T-cell (primary cell): Measurements from ENCODE around the gene BCL2L1. TPM values are rescaled to one million over a fixed set of nuclear protein-coding genes. Genes with fewer than 3 reads are reported as not detected.

ENCODE experiments used
- ATAC-seq, 4 experiments: fragments of 200-7000 bp in 3 of 4; fragments of 150-1000 bp in 1 of 4; cut with Tn5 transposase; replicated peaks in 1 of 4; 1 replicate in 3 of 4; 2 replicates in 1 of 4; pipeline ENCODE4 v1.10.0; 2021; ENCODE audit warnings: moderate library complexity in 3 of 4, mild to moderate bottlenecking in 2 of 4, moderate number of reproducible peaks in 1 of 4
- CTCF ChIA-PET, 2 donors: fragments of 300-600 bp; sonication (Branson Sonifier 250); formaldehyde crosslinking; loops; one replicate each; lab custom pipeline; 2022; ENCODE audit warnings: antibody characterized with exemption in 2 of 2; lab: Charles Lee
- POLR2A ChIA-PET, 2 donors: fragments of 300-600 bp; sonication (Branson Sonifier 250); formaldehyde crosslinking; loops; one replicate each; lab custom pipeline; 2022; ENCODE audit warnings: antibody characterized with exemption in 2 of 2; lab: Charles Lee
- DNase-seq, 35 experiments: peaks; one replicate each; pipeline versions ENCODE4 v3.0.0 to v3.0.0-alpha.2; 2013 to 2023
- H3K27ac ChIP-seq: one replicate; pipeline ENCODE4 v1.5.1; 2013; ENCODE audit warnings: low read length
- H3K27me3 ChIP-seq, 2 experiments: replicated peaks in 1 of 2; 1 replicate in 1 of 2; 2 replicates in 1 of 2; pipeline versions ENCODE4 v1.6.1 to v1.7.0; 2013; ENCODE audit warnings: low read length in 1 of 2, mixed read lengths in 1 of 2; ENCODE audit not compliant: control insufficient read depth in 2 of 2, insufficient read depth in 2 of 2; ENCODE audit errors: extremely low read depth in 1 of 2
- H3K36me3 ChIP-seq, 2 donors: 1 replicate in 1 of 2; 2 replicates in 1 of 2; pipeline versions ENCODE4 v1.6.1 to v1.7.0; 2013; ENCODE audit warnings: low read length in 1 of 2; ENCODE audit not compliant: control insufficient read depth in 2 of 2, insufficient read depth in 1 of 2; ENCODE audit errors: extremely low read depth in 1 of 2
- H3K4me1 ChIP-seq, 2 experiments: 1 replicate in 1 of 2; 2 replicates in 1 of 2; pipeline versions ENCODE4 v1.6.1 to v1.7.0; 2013; ENCODE audit warnings: low read length in 2 of 2, mixed read lengths in 1 of 2; ENCODE audit not compliant: insufficient read depth in 2 of 2, control insufficient read depth in 1 of 2; ENCODE audit errors: extremely low read depth in 1 of 2
- H3K4me3 ChIP-seq, 2 donors: 1 replicate in 1 of 2; 2 replicates in 1 of 2; pipeline versions ENCODE4 v1.5.1 to v1.7.0; 2013; ENCODE audit warnings: mild to moderate bottlenecking in 2 of 2, low read length in 1 of 2, moderate library complexity in 1 of 2; ENCODE audit not compliant: control insufficient read depth in 1 of 2; ENCODE audit errors: extremely low read depth in 1 of 2
- H3K9me3 ChIP-seq: 2 replicates; pipeline ENCODE4 v1.7.0; 2013
- H3K27ac Mint-ChIP-seq, 2 donors: one replicate each; pipeline ENCODE4 v1.8.0; 2020 to 2021; ENCODE audit warnings: mild to moderate bottlenecking in 2 of 2, mixed read lengths in 2 of 2
- H3K27me3 Mint-ChIP-seq, 2 donors: one replicate each; pipeline ENCODE4 v1.8.0; 2021 to 2022; ENCODE audit warnings: mixed read lengths in 2 of 2
- H3K36me3 Mint-ChIP-seq: one replicate; pipeline ENCODE4 v1.8.0; 2021; ENCODE audit warnings: mixed read lengths
- H3K4me1 Mint-ChIP-seq, 3 donors: one replicate each; pipeline ENCODE4 v1.8.0; 2020 to 2022; ENCODE audit warnings: mixed read lengths in 3 of 3, mild to moderate bottlenecking in 1 of 3
- H3K4me3 Mint-ChIP-seq, 3 donors: one replicate each; pipeline ENCODE4 v1.8.0; 2020 to 2022; ENCODE audit warnings: mild to moderate bottlenecking in 3 of 3, mixed read lengths in 3 of 3, moderate library complexity in 3 of 3
- H3K9me3 Mint-ChIP-seq, 3 donors: one replicate each; pipeline ENCODE4 v1.8.0; 2020 to 2022; ENCODE audit warnings: mixed read lengths in 3 of 3
- WGBS: methylation state at CpG from one replicate; pipeline ENCODE4 v1.1.5; 2013; ENCODE audit warnings: missing lambda C conversion rate; ENCODE audit not compliant: insufficient coverage; 5-methylcytosine and 5-hydroxymethylcytosine counted together
- total RNA-seq, 35 experiments: library from RNA in 6 of 35; stranded (reverse) in 6 of 35; fragments of 120-200 nt in 1 of 35; gene quantifications; one replicate each; pipeline versions ENCODE4 v1.2.1 to v1.2.4 and lab custom pipeline; 2013 to 2026

BCL2L1 gene
- total RNA-seq: 10 to 100 TPM; 26.6 to 33.8 (median 27.7) TPM
- total RNA-seq (2013): 44.6 TPM
- total RNA-seq (lab: John Stamatoyannopoulos, UW): 15.2 to 288 (median 22.3) reads per million in 29 experiments

DNA sequence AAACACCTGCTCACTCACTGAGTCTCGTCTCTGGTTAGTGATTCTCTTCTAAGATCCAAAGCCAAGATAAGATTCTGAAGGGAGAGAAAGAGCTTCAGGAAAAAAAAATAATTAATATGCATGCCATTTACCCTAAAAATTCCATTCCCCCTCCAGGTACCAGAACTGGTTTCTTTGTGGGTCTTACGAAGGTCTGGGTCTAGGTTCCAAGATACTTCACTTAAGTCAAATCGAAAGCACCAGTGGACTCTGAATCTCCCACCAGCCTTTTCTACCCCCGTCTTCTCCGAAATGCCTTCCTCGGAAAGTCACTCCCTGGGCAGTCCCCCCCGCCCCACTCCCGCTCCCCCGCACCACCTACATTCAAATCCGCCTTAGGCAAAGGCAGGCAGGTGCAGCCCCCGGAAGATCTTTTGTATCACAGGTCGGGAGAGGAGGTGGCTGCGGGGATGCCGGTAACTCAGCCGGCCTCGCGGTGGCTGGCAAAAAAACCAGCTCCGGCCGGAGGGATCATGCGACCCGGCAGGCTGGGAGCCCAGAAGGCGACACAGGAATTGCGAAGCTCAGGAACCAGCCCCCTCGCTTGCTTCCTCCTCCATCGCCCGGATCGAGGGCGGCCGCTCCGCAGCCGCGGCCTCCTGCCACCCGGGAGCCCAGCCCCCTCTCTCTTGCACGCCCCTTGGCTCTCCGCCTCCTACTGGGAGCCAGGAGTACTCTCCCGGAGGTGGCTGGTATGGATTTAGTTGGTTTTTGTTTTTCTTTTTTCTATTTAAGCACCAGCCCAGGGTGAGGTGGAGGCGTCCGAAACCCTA is at the start of gene BCL2L1:
Gene BCL2L1 (minus strand): TSS at position 612 of the 812 bp plus-strand sequence. CDS start 650 bp downstream, outside the sequence.
- no peaks in the 10 kb centered on the region for H3K9me3 ChIP-seq
- peak; percentile 22 to 74 (median 45) for DNase-seq
- H3K4me1 Mint-ChIP-seq: peaks cover 48 to 50% (median 49%) of the 10 kb centered on the region in 3 donors
- no peaks in the 10 kb centered on the region for H3K27me3 Mint-ChIP-seq
- ChIA-PET POLR2A (interaction anchor here in 1 of 2 donors (1.6 kb wide), 1 partner anchor 61 kb away, joined by 13 read pairs; no protein-coding TSS in a partner anchor), CTCF (interaction anchor here (0.6 to 9.4 kb wide), 21 partner anchors 9 to 387 kb away, joined by 3 to 282 read pairs (median 5); partner anchors contain the start of genes PDRG1 (in 1 of the 2), TM9SF4 (in 1 of the 2) and TPX2 (in 1 of the 2))
- ATAC-seq: peak; percentile 14 to 29 (median 27)
- WGBS: 0% methylated on average over 15 of the region's 38 CpGs
- peaks cover 0 to 14% of the 10 kb centered on the region in 2 donors for H3K36me3 ChIP-seq
- peaks cover 36 to 49% of the 10 kb centered on the region in 2 experiments for H3K4me1 ChIP-seq
- H3K27ac Mint-ChIP-seq: peak within 1 kb of the TSS; percentile 95 to 96
- peak within 1 kb of the TSS; percentile 92 to 96 (median 92) for H3K4me3 Mint-ChIP-seq
- peak within 1 kb of the TSS; percentile 83 to 96 for H3K4me3 ChIP-seq
- H3K27me3 ChIP-seq: no peaks in the 10 kb centered on the region
- H3K36me3 Mint-ChIP-seq: peaks cover 4% of the 10 kb centered on the region
- peak within 1 kb of the TSS; percentile 82 for H3K27ac ChIP-seq
- no peaks in the 10 kb centered on the region for H3K9me3 Mint-ChIP-seq

DNA sequence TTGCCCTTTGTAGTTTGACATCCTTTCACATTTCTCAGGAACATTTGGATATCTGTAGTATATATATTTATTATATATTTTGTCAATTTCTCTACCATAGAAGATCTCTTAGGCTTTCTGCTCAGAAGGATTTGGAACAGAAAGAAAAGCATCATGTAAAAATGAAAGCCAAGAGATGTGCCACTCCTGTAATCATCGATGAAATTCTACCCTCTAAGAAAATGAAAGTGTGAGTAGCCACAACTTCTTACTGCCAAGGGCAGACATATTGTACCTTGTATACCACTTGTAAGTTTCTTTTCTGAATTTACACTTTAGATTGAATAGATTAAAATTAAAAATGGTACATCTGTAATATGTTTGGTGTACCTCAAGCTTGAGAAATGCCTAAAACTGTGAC is 47.6 kb upstream of the BCL2L1 start:
- no peaks in the 10 kb centered on the region for H3K27me3 ChIP-seq
- H3K9me3 ChIP-seq: no peaks in the 10 kb centered on the region
- H3K27ac Mint-ChIP-seq: no peak overlapping the region
- WGBS: no CpG with 5 or more reads among the region's 1 CpG
- DNase-seq: peak in 1 of 35 experiments; percentile 12
- no peaks in the 10 kb centered on the region for H3K9me3 Mint-ChIP-seq
- no peaks in the 10 kb centered on the region for H3K36me3 ChIP-seq
- no peaks in the 10 kb centered on the region for H3K4me1 ChIP-seq
- H3K36me3 Mint-ChIP-seq: no peaks in the 10 kb centered on the region
- H3K4me1 Mint-ChIP-seq: peaks cover 0 to 11% (median 7%) of the 10 kb centered on the region in 3 donors
- H3K27me3 Mint-ChIP-seq: no peaks in the 10 kb centered on the region
- peak overlapping the region in 1 of 3 donors; percentile 39 for H3K4me3 Mint-ChIP-seq
- H3K27ac ChIP-seq: no peak overlapping the region
- no peak for ATAC-seq
- no peak overlapping the region for H3K4me3 ChIP-seq
- ChIA-PET POLR2A (interaction anchor here in 1 of 2 donors (0.6 kb wide), 1 partner anchor 1378 kb away, joined by 3 read pairs; no protein-coding TSS in a partner anchor), CTCF (interaction anchor here in 1 of 2 donors (0.6 kb wide), 1 partner anchor 160 kb away, joined by 4 read pairs; no protein-coding TSS in a partner anchor)

DNA sequence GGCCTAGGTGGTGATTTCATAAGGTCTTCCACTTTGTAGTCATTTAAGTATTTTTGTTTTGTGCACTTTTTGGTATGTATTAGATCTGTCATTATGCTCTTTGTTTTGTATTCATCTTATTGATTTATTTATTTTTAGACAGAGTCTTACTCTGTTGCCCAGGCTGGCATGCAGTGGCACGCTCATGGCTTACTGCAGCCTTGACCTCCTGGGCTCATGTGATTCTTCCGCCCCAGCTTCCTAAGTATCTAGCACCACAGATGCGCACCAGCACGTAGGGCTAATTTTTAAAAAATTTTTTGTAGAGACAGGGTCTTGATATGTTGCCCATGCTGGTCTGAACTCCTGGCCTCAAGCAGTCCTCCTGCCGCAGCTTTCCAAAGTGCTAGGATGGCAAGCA is 47.0 kb upstream of the BCL2L1 start:
- Histone ChIP-seq H3K27me3 (no peaks in the 10 kb centered on the region), H3K4me3 (no peak overlapping the region), H3K27ac (no peak overlapping the region), H3K36me3 (no peaks in the 10 kb centered on the region), H3K4me1 (no peaks in the 10 kb centered on the region), H3K9me3 (no peaks in the 10 kb centered on the region)
- peaks cover 0 to 11% (median 7%) of the 10 kb centered on the region in 3 donors for H3K4me1 Mint-ChIP-seq
- no peak for DNase-seq
- no peaks in the 10 kb centered on the region for H3K36me3 Mint-ChIP-seq
- no CpG with 5 or more reads among the region's 5 CpGs for WGBS
- no peak overlapping the region for H3K27ac Mint-ChIP-seq
- ChIA-PET POLR2A (no interaction called here), CTCF (no interaction called here)
- no peaks in the 10 kb centered on the region for H3K9me3 Mint-ChIP-seq
- H3K4me3 Mint-ChIP-seq: no peak overlapping the region
- H3K27me3 Mint-ChIP-seq: no peaks in the 10 kb centered on the region
- no peak for ATAC-seq

DNA sequence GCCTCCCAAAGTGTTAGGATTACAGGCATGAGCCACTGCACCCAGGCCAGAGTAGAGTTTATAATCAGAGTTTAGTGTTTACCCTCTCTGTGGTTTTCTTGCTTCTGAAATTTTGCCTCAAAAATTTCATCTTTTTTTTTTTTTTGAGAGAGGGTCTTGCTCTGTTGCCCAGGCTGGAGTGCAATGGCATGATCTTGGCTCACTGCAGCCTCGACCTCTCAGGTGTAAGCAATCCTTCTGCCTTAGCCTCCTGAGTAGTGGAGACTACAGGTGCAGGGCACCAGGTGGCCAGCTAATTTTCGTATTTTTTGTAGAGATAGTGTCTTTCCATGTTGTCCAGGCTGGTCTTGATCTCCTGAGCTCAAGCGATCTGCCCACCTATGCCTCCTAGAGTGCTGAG is 45.1 kb upstream of the BCL2L1 start:
- Histone ChIP-seq H3K9me3 (no peaks in the 10 kb centered on the region), H3K4me3 (no peak overlapping the region), H3K36me3 (no peaks in the 10 kb centered on the region), H3K4me1 (no peaks in the 10 kb centered on the region), H3K27ac (no peak overlapping the region), H3K27me3 (no peaks in the 10 kb centered on the region)
- Mint-ChIP-seq H3K4me3 (no peak overlapping the region), H3K9me3 (no peaks in the 10 kb centered on the region), H3K27me3 (no peaks in the 10 kb centered on the region), H3K27ac (no peak overlapping the region), H3K36me3 (no peaks in the 10 kb centered on the region), H3K4me1 (peaks cover 0 to 11% (median 7%) of the 10 kb centered on the region in 3 donors)
- CTCF ChIA-PET: no interaction called here
- POLR2A ChIA-PET: interaction anchor here in 1 of 2 donors (0.7 kb wide), 1 partner anchor 21 kb away, joined by 5 read pairs; no protein-coding TSS in a partner anchor
- ATAC-seq (no peak), DNase-seq (no peak)
- 83% methylated on average over 2 of the region's 3 CpGs for WGBS

DNA sequence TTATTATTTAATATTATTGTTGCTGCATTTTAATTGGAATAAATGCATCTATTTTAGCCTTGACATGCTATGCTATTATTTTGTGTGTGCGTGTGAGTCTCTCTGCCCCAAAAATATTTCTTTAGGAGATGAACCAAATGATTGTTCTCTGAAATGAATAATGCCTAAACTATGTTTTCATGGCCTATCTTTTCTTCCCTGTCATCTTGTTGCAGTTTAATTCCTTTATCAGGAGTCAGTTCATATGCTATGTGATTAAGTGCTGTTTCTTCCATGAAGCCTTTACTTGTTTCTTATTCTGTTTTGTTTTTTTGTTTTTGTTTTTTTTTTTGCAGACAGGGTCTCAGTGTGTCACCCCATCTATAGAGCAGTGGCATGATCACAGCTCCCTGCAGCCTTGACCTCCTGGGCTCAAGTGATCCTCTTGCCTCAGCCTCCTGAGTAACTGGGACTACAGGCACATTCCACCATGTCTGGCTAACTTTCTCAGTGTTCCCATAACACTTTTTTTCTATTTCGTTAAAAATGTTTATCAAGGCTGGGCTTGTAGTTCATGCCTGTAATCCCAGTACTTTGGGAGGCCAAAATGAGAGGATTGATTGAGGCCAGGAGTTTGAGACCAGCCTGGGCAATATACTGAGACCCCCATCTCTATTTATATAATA is 42.1 kb upstream of the BCL2L1 start:
- POLR2A ChIA-PET: no interaction called here

More for the DNA sequence above, 42.1 kb upstream of the BCL2L1 start:
- H3K27ac ChIP-seq: no peak overlapping the region
- no peaks in the 10 kb centered on the region for H3K4me1 ChIP-seq
- H3K36me3 Mint-ChIP-seq: no peaks in the 10 kb centered on the region
- no peaks in the 10 kb centered on the region for H3K27me3 ChIP-seq
- no peak overlapping the region for H3K27ac Mint-ChIP-seq
- H3K36me3 ChIP-seq: no peaks in the 10 kb centered on the region
- CTCF ChIA-PET: no interaction called here
- H3K9me3 Mint-ChIP-seq: no peaks in the 10 kb centered on the region
- ATAC-seq: no peak
- WGBS: no CpG with 5 or more reads among the region's 2 CpGs
- H3K4me3 ChIP-seq: no peak overlapping the region
- no peak overlapping the region for H3K4me3 Mint-ChIP-seq
- no peaks in the 10 kb centered on the region for H3K27me3 Mint-ChIP-seq
- no peaks in the 10 kb centered on the region for H3K9me3 ChIP-seq
- peaks cover 0 to 5% (median 0%) of the 10 kb centered on the region in 3 donors for H3K4me1 Mint-ChIP-seq
- DNase-seq: no peak
